HCT116 (cell line): ENCODE measurements around the gene CCNA2. TPM values are rescaled to one million over a fixed set of nuclear protein-coding genes. Genes with fewer than 3 reads are reported as not detected.

Source experiments
- ATAC-seq: fragments of 200-7000 bp; cut with Tn5 transposase; 2 replicates; pipeline ENCODE4 v1.9.1; 2020; ENCODE audit warnings: mild to moderate bottlenecking, moderate library complexity
- BruUV-seq: library from RNA; stranded (reverse); fragments of 400-500 nt; replicated peaks from 2 replicates; lab custom pipeline; 2021; lab: Mats Ljungman, UMichigan
- CTCF ChIA-PET: fragments of 300-600 bp; sonication (Branson Sonifier 250); formaldehyde crosslinking; loops from one replicate; lab custom pipeline; 2021; ENCODE audit warnings: antibody characterized with exemption; lab: Charles Lee
- POLR2A ChIA-PET: fragments of 300-600, 350-600 bp; sonication (Branson Sonifier 250); formaldehyde crosslinking; loops from one replicate; lab custom pipeline; 2021; ENCODE audit warnings: antibody characterized with exemption; lab: Charles Lee
- RAD21 ChIA-PET, 2 experiments: fragments of 300-600 bp; sonication (Branson Sonifier 250); formaldehyde crosslinking; loops; one replicate each; lab custom pipeline; 2023; ENCODE audit warnings: low total read pairs in 2 of 2; ENCODE audit not compliant: uncharacterized antibody in 2 of 2, unreplicated experiment in 2 of 2, low non-redundant PET in 1 of 2; lab: Charles Lee
- DNase-seq: peaks from one replicate; pipeline ENCODE4 v3.0.0-alpha.2; 2010; ENCODE audit warnings: low read depth, low spot score
- H2AFZ ChIP-seq: fragments of 200-600 bp; shearing (Covaris generic), sonication (generic); 2 replicates; pipeline ENCODE4 v1.6.1; 2017; ENCODE audit warnings: low read depth, mixed run types, mixed read lengths, antibody characterized with exemption, low read length; ENCODE audit not compliant: poor library complexity, severe bottlenecking
- H3K27ac ChIP-seq: 2 replicates; pipeline ENCODE4 v1.5.1; 2012; ENCODE audit warnings: low read depth, low read length
- H3K27me3 ChIP-seq: fragments of 200-600 bp; sonication (generic); 2 replicates; pipeline ENCODE4 v1.6.1; 2016; ENCODE audit warnings: mixed run types, low read length, mixed read lengths; ENCODE audit not compliant: insufficient read depth
- H3K36me3 ChIP-seq, 2 experiments: fragments of 200-500 bp in 1 of 2; fragments of 200-600 bp in 1 of 2; sonication (Bioruptor generic) in 1 of 2; sonication (generic) in 1 of 2; 2 replicates each; pipeline versions ENCODE4 v1.5.1 to v1.6.1; 2014 to 2016; ENCODE audit warnings: low read length in 2 of 2, inconsistent platforms in 1 of 2, mixed read lengths in 1 of 2, mixed run types in 1 of 2; ENCODE audit not compliant: insufficient read depth in 2 of 2, control insufficient read depth in 1 of 2
- H3K4me1 ChIP-seq, 2 experiments: fragments of 200-600 bp in 1 of 2; sonication (generic) in 1 of 2; 2 replicates each; pipeline versions ENCODE4 v1.5.1 to v1.6.1; 2012 to 2017; ENCODE audit warnings: low read length in 2 of 2, inconsistent platforms in 1 of 2, mild to moderate bottlenecking in 1 of 2, mixed read lengths in 1 of 2, mixed run types in 1 of 2, moderate library complexity in 1 of 2; ENCODE audit not compliant: insufficient read depth in 2 of 2, control insufficient read depth in 1 of 2
- H3K4me2 ChIP-seq: fragments of 200-600 bp; sonication (generic); 2 replicates; pipeline ENCODE4 v1.6.1; 2017; ENCODE audit warnings: mixed run types, low read length, mixed read lengths
- H3K4me3 ChIP-seq, 2 experiments: fragments of 200-600 bp in 1 of 2; sonication (generic) in 1 of 2; replicated peaks in 1 of 2; 2 replicates each; pipeline ENCODE4 v1.5.1; 2011 to 2016; ENCODE audit warnings: low read length in 2 of 2, control low read depth in 1 of 2, low read depth in 1 of 2, mild to moderate bottlenecking in 1 of 2, mixed read lengths in 1 of 2, mixed run types in 1 of 2
- H3K79me2 ChIP-seq: fragments of 200-600 bp; sonication (generic); 2 replicates; pipeline ENCODE4 v1.6.1; 2017; ENCODE audit warnings: mild to moderate bottlenecking, mixed run types, low read length, moderate library complexity, mixed read lengths; ENCODE audit not compliant: insufficient read depth
- H3K9ac ChIP-seq: fragments of 200-600 bp; sonication (generic); 2 replicates; pipeline ENCODE4 v1.6.1; 2016; ENCODE audit warnings: low read length, mixed read lengths
- H3K9me2 ChIP-seq: fragments of 200-600 bp; sonication (generic), shearing (Covaris generic); 2 replicates; pipeline ENCODE4 v1.6.1; 2017; ENCODE audit warnings: mixed run types, mild to moderate bottlenecking, moderate library complexity; ENCODE audit not compliant: insufficient read depth
- H3K9me3 ChIP-seq, 2 experiments: fragments of 200-500 bp in 1 of 2; fragments of 200-600 bp in 1 of 2; sonication (Bioruptor generic) in 1 of 2; sonication (generic) in 1 of 2; 2 replicates each; pipeline ENCODE4 v1.6.1; 2014 to 2017; ENCODE audit warnings: low read length in 2 of 2, mixed read lengths in 2 of 2, inconsistent platforms in 1 of 2, low read depth in 1 of 2, mild to moderate bottlenecking in 1 of 2, mixed run types in 1 of 2, moderate library complexity in 1 of 2; ENCODE audit not compliant: control insufficient read depth in 1 of 2, insufficient read depth in 1 of 2
- H4K20me1 ChIP-seq: fragments of 200-600 bp; sonication (generic), shearing (Covaris generic); 2 replicates; pipeline ENCODE4 v1.6.1; 2017; ENCODE audit warnings: mixed run types, mild to moderate bottlenecking, moderate library complexity; ENCODE audit not compliant: insufficient read depth
- CEBPB ChIP-seq: IDR thresholded peaks from 2 replicates; pipeline ENCODE4 v1.6.1; 2012; ENCODE audit warnings: low read depth
- ELF1 ChIP-seq: IDR thresholded peaks from 2 replicates; pipeline ENCODE4 v1.6.1; 2012; ENCODE audit warnings: low read depth, borderline replicate concordance
- EZH2phosphoT487 ChIP-seq: fragments of 200-600 bp; IDR thresholded peaks from 2 replicates; pipeline ENCODE4 v1.6.1; 2018; ENCODE audit warnings: antibody characterized with exemption, borderline replicate concordance
- JUND ChIP-seq: IDR thresholded peaks from 2 replicates; pipeline ENCODE4 v1.6.1; 2012
- POLR2A ChIP-seq: IDR thresholded peaks from 2 replicates; pipeline ENCODE4 v1.7.0; 2011; ENCODE audit warnings: borderline replicate concordance; ENCODE audit not compliant: insufficient read depth, insufficient read length; ENCODE audit errors: extremely low read depth
- POLR2AphosphoS5 ChIP-seq: IDR thresholded peaks from 2 replicates; pipeline ENCODE4 v1.6.1; 2011; ENCODE audit warnings: mild to moderate bottlenecking, low read depth, low read length, moderate library complexity
- SIN3A ChIP-seq: IDR thresholded peaks from 2 replicates; pipeline ENCODE4 v1.6.1; 2012; ENCODE audit warnings: low read depth
- SP1 ChIP-seq: IDR thresholded peaks from 2 replicates; pipeline ENCODE4 v1.6.1; 2012; ENCODE audit warnings: low read depth
- SRF ChIP-seq: IDR thresholded peaks from 2 replicates; pipeline ENCODE4 v1.6.1; 2012; ENCODE audit warnings: low read depth
- TCF7L2 ChIP-seq: IDR thresholded peaks from 2 replicates; pipeline ENCODE4 v1.7.0; 2011; ENCODE audit warnings: borderline replicate concordance, inconsistent platforms; ENCODE audit not compliant: insufficient read depth, insufficient read length; ENCODE audit errors: extremely low read depth
- ZFX ChIP-seq: fragments of 450-650 bp; IDR thresholded peaks from 2 replicates; pipeline ENCODE4 v1.6.1; 2017
- ZNF274 ChIP-seq: fragments of 200-500 bp; sonication (Bioruptor generic); IDR thresholded peaks from 2 replicates; pipeline ENCODE4 v1.6.1; 2014; ENCODE audit warnings: mild to moderate bottlenecking, low read depth, low read length, inconsistent platforms
- intact Hi-C: fragments of 100-400 bp; cut with micrococcal nuclease; formaldehyde crosslinking; loops from 2 replicates; pipeline ENCODE4 v1.10.0; 2022
- total RNA-seq: library from RNA; stranded (reverse); gene quantifications from one replicate; pipeline ENCODE4 v1.2.1, GENCODE V29; 2021; ENCODE audit not compliant: unreplicated experiment
- TF ChIP-seq, protein P1 (sequence below), 3 experiments: fragments of 200-600 bp in 1 of 3; sonication (generic) in 1 of 3; IDR thresholded peaks in 2 of 3; conservative IDR thresholded peaks in 1 of 3; 2 replicates each; pipeline ENCODE4 v1.5.1; 2012 to 2017; ENCODE audit warnings: low read depth in 2 of 3, low read length in 2 of 3, antibody characterized with exemption in 1 of 3, borderline replicate concordance in 1 of 3, control low read depth in 1 of 3, mild to moderate bottlenecking in 1 of 3, mixed read lengths in 1 of 3, mixed run types in 1 of 3, moderate library complexity in 1 of 3; ENCODE audit not compliant: insufficient read depth in 1 of 3
- TF ChIP-seq, protein P2 (sequence below): IDR thresholded peaks from 2 replicates; pipeline ENCODE4 v1.6.1; 2012
- TF ChIP-seq, protein P3 (sequence below): IDR thresholded peaks from 2 replicates; pipeline ENCODE4 v1.6.1; 2011; ENCODE audit warnings: mild to moderate bottlenecking, low read length, moderate library complexity; ENCODE audit not compliant: insufficient replicate concordance; ENCODE audit errors: extremely low read depth

Gene CCNA2
- total RNA-seq, 1 experiment from 2014 or later: 75.4 TPM

DNA sequence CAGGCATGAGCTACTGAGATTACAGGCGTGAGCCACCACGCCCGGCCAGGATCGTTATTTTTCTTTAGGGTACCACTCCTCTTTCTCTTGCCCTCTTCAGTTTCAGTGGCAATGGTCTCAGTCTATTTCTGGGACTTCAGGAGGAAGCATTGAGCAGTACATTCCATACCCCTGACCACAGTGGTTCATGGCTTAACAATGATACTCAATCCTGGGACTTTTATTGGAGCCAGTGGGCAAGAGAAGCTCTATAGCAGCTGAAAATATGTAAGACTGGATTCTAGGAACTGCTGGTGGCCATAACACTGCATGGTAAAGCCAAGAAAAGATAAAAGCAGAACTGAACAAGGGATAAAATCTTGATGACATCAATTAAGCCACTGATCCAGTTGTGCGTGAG, 5.8 kb upstream of the CCNA2 start:
- Histone ChIP-seq H3K27me3 (no peaks in the 10 kb centered on the region), H3K4me1 (no peaks in the 10 kb centered on the region), H3K9ac (no peak overlapping the region), H3K4me3 (no peak overlapping the region), H3K9me3 (no peaks in the 10 kb centered on the region), H3K9me2 (no peaks in the 10 kb centered on the region), H3K4me2 (no peak overlapping the region), H3K79me2 (no peaks in the 10 kb centered on the region), H2AFZ (no peak overlapping the region), H3K36me3 (peaks cover 0 to 3% of the 10 kb centered on the region in 2 experiments; a peak in 1 of 4 replicates), H4K20me1 (no peaks in the 10 kb centered on the region), H3K27ac (no peak overlapping the region)
- ChIA-PET CTCF (no interaction called here), POLR2A (no interaction called here), RAD21 (no interaction called here)
- ATAC-seq: no peak
- DNase-seq: no peak
- intact Hi-C loops: no loop called here
- no TSS peak for BruUV-seq
- TF ChIP-seq, protein P1, sequence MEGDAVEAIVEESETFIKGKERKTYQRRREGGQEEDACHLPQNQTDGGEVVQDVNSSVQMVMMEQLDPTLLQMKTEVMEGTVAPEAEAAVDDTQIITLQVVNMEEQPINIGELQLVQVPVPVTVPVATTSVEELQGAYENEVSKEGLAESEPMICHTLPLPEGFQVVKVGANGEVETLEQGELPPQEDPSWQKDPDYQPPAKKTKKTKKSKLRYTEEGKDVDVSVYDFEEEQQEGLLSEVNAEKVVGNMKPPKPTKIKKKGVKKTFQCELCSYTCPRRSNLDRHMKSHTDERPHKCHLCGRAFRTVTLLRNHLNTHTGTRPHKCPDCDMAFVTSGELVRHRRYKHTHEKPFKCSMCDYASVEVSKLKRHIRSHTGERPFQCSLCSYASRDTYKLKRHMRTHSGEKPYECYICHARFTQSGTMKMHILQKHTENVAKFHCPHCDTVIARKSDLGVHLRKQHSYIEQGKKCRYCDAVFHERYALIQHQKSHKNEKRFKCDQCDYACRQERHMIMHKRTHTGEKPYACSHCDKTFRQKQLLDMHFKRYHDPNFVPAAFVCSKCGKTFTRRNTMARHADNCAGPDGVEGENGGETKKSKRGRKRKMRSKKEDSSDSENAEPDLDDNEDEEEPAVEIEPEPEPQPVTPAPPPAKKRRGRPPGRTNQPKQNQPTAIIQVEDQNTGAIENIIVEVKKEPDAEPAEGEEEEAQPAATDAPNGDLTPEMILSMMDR (IDR thresholded peaks at IDR 0.05 in 2 of 3, conservative IDR thresholded peaks at IDR 0.05 in 1 of 3; ENCODE audit: borderline replicate concordance in 1 of 3, insufficient read depth in 1 of 3, low read depth in 2 of 3, low read length in 2 of 3): no peak
- TF ChIP-seq JUND: no peak
- no peak for TF ChIP-seq ZNF274
- TF ChIP-seq SP1: no peak
- no peak for TF ChIP-seq ELF1
- no peak for TF ChIP-seq SRF
- TF ChIP-seq CEBPB: no peak
- TF ChIP-seq POLR2A: no peak
- TF ChIP-seq SIN3A: no peak
- no peak for TF ChIP-seq TCF7L2
- TF ChIP-seq, protein P2, sequence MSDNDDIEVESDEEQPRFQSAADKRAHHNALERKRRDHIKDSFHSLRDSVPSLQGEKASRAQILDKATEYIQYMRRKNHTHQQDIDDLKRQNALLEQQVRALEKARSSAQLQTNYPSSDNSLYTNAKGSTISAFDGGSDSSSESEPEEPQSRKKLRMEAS: no peak
- TF ChIP-seq ZFX: no peak
- TF ChIP-seq POLR2AphosphoS5: no peak
- no peak for TF ChIP-seq EZH2phosphoT487
- TF ChIP-seq, protein P3, sequence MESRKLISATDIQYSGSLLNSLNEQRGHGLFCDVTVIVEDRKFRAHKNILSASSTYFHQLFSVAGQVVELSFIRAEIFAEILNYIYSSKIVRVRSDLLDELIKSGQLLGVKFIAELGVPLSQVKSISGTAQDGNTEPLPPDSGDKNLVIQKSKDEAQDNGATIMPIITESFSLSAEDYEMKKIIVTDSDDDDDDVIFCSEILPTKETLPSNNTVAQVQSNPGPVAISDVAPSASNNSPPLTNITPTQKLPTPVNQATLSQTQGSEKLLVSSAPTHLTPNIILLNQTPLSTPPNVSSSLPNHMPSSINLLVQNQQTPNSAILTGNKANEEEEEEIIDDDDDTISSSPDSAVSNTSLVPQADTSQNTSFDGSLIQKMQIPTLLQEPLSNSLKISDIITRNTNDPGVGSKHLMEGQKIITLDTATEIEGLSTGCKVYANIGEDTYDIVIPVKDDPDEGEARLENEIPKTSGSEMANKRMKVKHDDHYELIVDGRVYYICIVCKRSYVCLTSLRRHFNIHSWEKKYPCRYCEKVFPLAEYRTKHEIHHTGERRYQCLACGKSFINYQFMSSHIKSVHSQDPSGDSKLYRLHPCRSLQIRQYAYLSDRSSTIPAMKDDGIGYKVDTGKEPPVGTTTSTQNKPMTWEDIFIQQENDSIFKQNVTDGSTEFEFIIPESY: no peak
